Activated T-helper 17 cell treated with anti-CD3 and anti-CD28 coated beads, Interleukin-2, amount 50 U/mL, for 72 hours (primary cell): ENCODE results near the gene LGALS7. TPM values are rescaled to one million over a fixed set of nuclear protein-coding genes. Genes with fewer than 3 reads are reported as not detected.
A peak's percentile ranks its signal among the peaks of the same experiment; 100 is the strongest.
"Not testable (repeated sequence)": the region's sequence is repeated elsewhere in the genome, so short reads cannot be mapped to it uniquely, and the experiment has no call there.

Experiments used
- ATAC-seq: fragments of 150-1000 bp; cut with Tn5 transposase; replicated peaks from 2 replicates; pipeline ENCODE4 v1.10.0; 2021; ENCODE audit warnings: mild to moderate bottlenecking, moderate library complexity
- H3K27ac Mint-ChIP-seq: one replicate; pipeline ENCODE4 v1.8.0; 2022; ENCODE audit warnings: mixed read lengths
- H3K27me3 Mint-ChIP-seq: one replicate; pipeline ENCODE4 v1.8.0; 2022; ENCODE audit warnings: mixed read lengths
- H3K36me3 Mint-ChIP-seq: one replicate; pipeline ENCODE4 v1.8.0; 2022; ENCODE audit warnings: low read depth, mild to moderate bottlenecking, mixed read lengths
- H3K4me1 Mint-ChIP-seq: one replicate; pipeline ENCODE4 v1.8.0; 2022; ENCODE audit warnings: mixed read lengths
- H3K4me3 Mint-ChIP-seq: one replicate; pipeline ENCODE4 v1.8.0; 2022; ENCODE audit warnings: mild to moderate bottlenecking, mixed read lengths
- H3K9me3 Mint-ChIP-seq: one replicate; pipeline ENCODE4 v1.8.0; 2022; ENCODE audit warnings: mixed read lengths
- total RNA-seq, 2 donors: library from RNA; stranded (reverse); gene quantifications; one replicate each; pipeline ENCODE4 v1.2.3, GENCODE V29; 2022

Gene LGALS7
- total RNA-seq, 2 donors from 2014 or later: not detected

DNA sequence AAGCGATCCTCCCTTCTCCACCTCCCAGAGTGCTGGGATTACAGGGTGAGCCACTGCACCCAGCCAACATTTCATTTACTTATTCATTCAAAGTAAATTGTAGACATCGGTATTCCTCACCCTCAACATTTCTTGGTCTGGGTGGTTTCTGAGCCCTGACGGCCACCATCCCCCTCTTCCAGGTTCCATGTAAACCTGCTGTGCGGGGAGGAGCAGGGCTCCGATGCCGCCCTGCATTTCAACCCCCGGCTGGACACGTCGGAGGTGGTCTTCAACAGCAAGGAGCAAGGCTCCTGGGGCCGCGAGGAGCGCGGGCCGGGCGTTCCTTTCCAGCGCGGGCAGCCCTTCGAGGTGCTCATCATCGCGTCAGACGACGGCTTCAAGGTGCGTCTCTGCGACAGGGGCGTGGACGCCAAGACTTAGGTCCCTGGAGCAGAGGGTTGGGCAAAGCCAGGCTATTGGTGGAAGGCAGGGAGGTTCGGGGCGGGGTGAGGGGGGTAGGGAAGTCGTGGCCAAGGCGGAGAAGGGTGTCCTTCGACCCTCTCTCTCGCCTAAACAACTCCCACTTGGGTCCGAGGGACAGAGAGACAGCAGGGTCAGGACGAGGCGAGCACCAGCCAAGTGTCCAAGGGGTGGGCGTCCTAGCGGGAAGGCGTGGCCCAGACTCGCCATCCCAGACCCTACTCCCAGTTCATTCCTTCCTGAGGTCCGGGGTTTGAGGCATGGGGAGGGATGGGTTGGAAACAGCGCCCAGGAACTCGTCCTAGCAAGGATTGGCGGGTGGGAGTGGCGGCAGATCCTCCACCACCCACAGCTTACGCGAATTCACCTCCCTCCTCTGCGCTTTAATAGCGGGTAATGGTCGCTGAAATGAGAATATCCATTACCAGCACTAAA, 17.4 kb upstream of the LGALS7 start:
- not testable (repeated sequence) for H3K27ac Mint-ChIP-seq, H3K27me3 Mint-ChIP-seq, H3K4me3 Mint-ChIP-seq, ATAC-seq, H3K9me3 Mint-ChIP-seq, H3K36me3 Mint-ChIP-seq, H3K4me1 Mint-ChIP-seq

DNA sequence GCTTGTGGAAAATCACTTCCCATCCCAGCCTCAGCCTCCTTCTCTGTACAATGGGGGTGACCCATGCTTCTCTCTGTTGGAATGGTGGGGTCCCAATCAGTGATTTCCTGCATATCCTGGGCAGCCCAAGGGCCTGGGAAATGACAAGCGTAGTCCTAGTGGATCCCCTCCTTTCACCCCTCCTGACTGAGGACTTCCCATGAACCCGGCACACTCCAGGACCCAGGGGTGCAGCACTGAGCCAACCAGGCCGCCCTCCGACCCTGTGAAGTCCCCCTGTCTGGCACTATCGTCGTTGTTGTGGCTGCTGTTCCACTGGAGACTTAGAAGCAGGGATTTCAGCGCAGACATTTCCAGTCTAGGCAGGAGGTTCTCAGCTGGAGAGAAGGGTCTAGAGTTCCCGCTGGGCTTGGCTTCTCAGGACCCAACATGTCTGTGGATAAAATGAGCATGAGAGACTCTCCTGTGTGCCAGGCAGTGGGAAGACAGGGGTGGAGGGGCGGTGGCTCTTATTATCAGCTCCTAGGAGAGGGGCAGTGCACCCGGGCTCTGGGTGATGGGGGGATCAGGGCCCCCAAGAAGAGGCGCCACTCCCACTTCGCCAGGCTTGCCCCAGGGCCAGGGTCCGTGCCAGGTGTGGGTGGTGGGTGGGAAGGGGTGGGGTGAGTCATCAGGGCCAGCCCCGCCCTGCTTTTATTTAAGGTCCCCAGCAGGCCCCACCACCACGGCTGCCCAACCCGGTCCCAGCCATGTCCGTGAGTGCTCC, 15.3 kb upstream of the LGALS7 start, which contains the start of gene LGALS7B:
TSS of gene LGALS7B (plus strand) at position 723 of the 766 bp plus-strand sequence. CDS start at position 750, 27 bp downstream.
- no peak within 1 kb of the TSS for H3K27ac Mint-ChIP-seq
- no peaks in the 10 kb centered on the region for H3K27me3 Mint-ChIP-seq
- no peaks in the 10 kb centered on the region for H3K36me3 Mint-ChIP-seq
- peaks cover 5% of the 10 kb centered on the region for H3K4me1 Mint-ChIP-seq
- ATAC-seq: no peak
- H3K9me3 Mint-ChIP-seq: no peaks in the 10 kb centered on the region
- no peak within 1 kb of the TSS for H3K4me3 Mint-ChIP-seq

DNA sequence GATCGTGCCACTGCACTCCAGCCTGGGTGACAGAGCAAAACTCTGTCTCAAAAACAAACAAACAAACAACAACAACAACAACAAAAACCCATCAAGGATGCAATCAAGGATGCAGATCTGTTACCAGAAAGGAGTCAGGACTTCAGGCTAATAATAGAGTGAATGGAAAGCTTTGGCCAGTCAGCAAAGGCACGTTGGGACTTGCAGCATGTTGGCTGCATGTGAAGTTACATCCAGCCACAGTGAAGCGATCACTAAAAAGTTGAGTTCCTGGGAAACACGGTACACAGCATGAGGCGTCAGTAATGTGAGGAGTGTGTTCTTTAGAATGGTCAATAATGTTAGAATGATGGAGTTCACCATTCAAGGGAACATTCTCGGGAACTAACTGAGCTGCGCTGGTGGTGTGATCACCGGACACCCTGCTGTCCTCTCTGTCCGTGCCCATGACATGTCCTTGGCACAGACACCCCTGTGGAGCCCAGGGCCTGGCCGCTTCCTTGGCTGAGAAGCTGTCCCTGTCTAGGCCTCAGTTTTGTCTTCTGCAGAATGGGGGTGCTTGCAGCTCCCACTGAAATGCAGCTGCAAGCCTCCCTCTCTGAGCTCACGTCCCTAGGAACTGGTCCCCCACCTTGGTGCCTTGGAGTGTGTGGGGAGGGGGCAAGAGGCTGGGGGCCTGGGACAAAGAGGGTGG, 13.4 kb upstream of the LGALS7 start:
- no peaks in the 10 kb centered on the region for H3K27me3 Mint-ChIP-seq
- peak overlapping the region; percentile 43 for H3K27ac Mint-ChIP-seq
- no peaks in the 10 kb centered on the region for H3K4me1 Mint-ChIP-seq
- no peak for ATAC-seq
- H3K4me3 Mint-ChIP-seq: no peak overlapping the region
- no peaks in the 10 kb centered on the region for H3K9me3 Mint-ChIP-seq
- no peaks in the 10 kb centered on the region for H3K36me3 Mint-ChIP-seq

DNA sequence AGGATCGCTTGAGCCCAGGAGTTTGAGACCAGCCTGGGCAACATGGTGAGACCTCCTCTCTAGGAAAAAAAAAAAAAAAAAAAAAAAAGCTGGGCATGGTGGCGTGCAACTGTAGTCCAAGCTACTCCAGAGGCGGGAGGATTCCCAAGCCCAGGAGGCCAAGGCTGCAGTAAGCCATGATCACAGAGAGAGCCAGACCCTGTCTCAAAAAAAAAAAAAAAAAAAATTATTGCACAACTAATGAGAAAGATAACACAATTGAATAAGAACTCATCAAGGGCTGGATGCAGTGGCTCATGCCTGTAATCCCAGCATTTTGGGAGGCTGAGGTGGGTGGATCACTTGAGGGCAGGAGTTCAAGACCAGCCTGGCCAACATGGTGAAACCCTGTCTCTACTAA, 12.7 kb upstream of the LGALS7 start:
- H3K27ac Mint-ChIP-seq, H3K4me3 Mint-ChIP-seq, H3K9me3 Mint-ChIP-seq, H3K36me3 Mint-ChIP-seq, ATAC-seq, H3K4me1 Mint-ChIP-seq, H3K27me3 Mint-ChIP-seq: not testable (repeated sequence)

GRCh38 chr19:38785187-38785699, 11.9 kb upstream of the LGALS7 start:
- no peaks in the 10 kb centered on the region for H3K27me3 Mint-ChIP-seq
- H3K4me1 Mint-ChIP-seq: no peaks in the 10 kb centered on the region
- H3K36me3 Mint-ChIP-seq: no peaks in the 10 kb centered on the region
- peak overlapping the region; percentile 15 for H3K27ac Mint-ChIP-seq
- no peaks in the 10 kb centered on the region for H3K9me3 Mint-ChIP-seq
- no peak overlapping the region for H3K4me3 Mint-ChIP-seq
- no peak for ATAC-seq

- no peaks in the 10 kb centered on the region for H3K27me3 Mint-ChIP-seq
- no peak overlapping the region for H3K4me3 Mint-ChIP-seq
- no peaks in the 10 kb centered on the region for H3K9me3 Mint-ChIP-seq
- ATAC-seq: no peak
- H3K4me1 Mint-ChIP-seq: no peaks in the 10 kb centered on the region
- H3K36me3 Mint-ChIP-seq: no peaks in the 10 kb centered on the region
- H3K27ac Mint-ChIP-seq: no peak overlapping the region
Measured at GRCh38 chr19:38784224-38784623, 10.9 kb upstream of the LGALS7 start.

- H3K27me3 Mint-ChIP-seq, H3K4me3 Mint-ChIP-seq, H3K27ac Mint-ChIP-seq, H3K36me3 Mint-ChIP-seq, H3K4me1 Mint-ChIP-seq, ATAC-seq, H3K9me3 Mint-ChIP-seq: not testable (repeated sequence)
Measured at GRCh38 chr19:38782212-38782611, 8.9 kb upstream of the LGALS7 start.

DNA sequence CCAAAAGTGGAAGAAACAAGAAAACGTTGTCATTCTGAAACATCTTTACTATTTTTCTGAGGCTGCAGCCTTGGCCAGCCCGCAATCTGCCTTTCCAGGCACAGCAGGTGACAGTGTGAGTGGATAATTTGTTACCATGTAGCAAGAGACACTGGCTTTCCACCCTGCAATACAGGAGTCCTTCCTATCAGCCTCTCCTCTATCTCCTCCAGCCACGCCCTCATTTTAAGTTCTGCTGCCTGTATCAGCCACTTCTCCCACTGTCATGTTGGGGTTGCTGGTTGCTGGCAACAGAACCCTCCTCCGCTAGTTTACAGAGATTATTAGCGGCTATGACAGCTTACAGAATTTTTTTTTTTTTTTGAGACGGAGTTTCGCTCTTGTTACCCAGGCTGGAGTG, 7.7 kb upstream of the LGALS7 start:
- H3K27ac Mint-ChIP-seq: no peak overlapping the region
- H3K9me3 Mint-ChIP-seq: no peaks in the 10 kb centered on the region
- H3K4me1 Mint-ChIP-seq: no peaks in the 10 kb centered on the region
- no peaks in the 10 kb centered on the region for H3K36me3 Mint-ChIP-seq
- H3K4me3 Mint-ChIP-seq: no peak overlapping the region
- ATAC-seq: no peak
- no peaks in the 10 kb centered on the region for H3K27me3 Mint-ChIP-seq

DNA sequence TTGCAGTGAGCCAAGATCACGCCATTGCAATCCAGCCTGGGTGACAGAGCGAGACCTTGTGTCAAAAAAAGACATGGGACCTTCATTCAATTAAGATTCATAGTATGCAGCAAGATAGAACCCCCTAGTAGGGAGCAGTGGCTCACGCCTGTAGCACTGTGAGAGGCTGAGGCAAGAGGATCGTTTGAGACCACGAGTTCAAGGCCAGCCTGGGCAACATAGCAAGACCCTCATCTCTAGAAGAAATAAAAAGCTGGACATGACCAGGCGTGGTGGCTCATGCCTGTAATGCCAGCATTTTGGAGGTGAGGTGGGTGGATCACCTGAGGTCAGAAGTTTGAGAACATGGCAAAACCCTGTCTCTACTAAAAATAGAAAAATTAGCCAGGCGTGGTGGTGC, 7.1 kb upstream of the LGALS7 start:
- no peaks in the 10 kb centered on the region for H3K4me1 Mint-ChIP-seq
- no peak overlapping the region for H3K4me3 Mint-ChIP-seq
- no peak for ATAC-seq
- no peaks in the 10 kb centered on the region for H3K36me3 Mint-ChIP-seq
- no peaks in the 10 kb centered on the region for H3K27me3 Mint-ChIP-seq
- H3K9me3 Mint-ChIP-seq: no peaks in the 10 kb centered on the region
- no peak overlapping the region for H3K27ac Mint-ChIP-seq

DNA sequence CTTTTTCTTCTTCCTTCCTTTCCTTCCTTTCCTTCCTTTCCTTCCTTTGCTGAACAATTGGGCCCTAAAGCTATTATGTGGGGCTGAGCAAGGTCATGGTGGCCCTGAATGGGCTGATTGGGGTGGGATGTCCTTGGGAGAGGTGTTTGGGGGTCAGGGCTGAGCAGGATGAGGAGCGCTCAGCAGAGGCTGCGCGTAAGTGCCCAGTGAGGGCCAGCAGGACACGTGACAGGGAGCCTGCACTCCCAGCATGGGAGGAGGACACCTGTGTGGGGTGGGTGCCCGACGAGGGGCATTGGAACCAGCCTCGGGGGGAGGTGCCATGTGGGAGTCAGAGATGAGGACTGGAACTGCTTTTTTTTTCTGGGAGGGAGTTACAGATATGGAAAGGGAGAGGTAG, 5.4 kb upstream of the LGALS7 start:
- ATAC-seq: no peak
- Mint-ChIP-seq H3K27me3 (no peaks in the 10 kb centered on the region), H3K4me3 (no peak overlapping the region), H3K27ac (no peak overlapping the region), H3K4me1 (no peaks in the 10 kb centered on the region), H3K36me3 (no peaks in the 10 kb centered on the region), H3K9me3 (no peaks in the 10 kb centered on the region)

DNA sequence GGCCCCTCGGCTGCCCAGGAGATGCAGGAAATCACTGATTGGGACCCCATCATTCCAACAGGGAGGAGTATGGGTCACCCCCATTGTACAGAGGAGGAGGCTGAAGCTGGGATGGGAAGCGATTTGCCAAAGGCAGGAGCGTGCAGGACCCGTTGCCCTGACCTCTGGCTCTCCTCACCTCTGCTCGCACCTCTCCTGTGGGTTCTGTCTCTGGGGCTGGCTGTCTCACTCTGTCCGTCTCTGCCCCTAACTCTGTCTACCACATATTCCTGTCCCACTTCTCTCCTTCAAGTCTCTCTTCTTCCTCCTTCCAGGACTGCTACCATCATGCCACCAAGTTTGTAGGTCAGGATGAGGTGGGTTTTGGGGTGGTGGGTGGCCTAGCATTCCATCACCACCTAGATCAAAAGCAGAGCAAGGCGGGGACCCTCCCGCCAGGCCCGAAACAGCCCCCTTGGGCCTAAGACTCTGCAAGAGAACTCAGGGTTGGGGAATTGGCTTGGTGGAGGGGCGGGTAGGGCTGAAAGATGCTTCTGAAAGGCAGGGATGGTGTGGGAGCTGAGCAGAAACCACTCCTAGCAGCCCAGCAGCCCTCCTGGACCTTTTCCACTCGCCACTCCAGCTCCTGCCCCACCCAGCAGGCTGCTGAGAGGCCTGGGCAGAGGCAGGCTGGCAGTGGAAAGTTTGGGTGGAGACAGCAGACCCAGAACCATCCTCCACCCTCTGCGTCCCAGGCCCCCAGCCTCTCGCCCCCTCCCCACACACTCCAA, 1.0 kb upstream of the LGALS7 start:
- no peaks in the 10 kb centered on the region for H3K36me3 Mint-ChIP-seq
- no peak for ATAC-seq
- H3K9me3 Mint-ChIP-seq: no peaks in the 10 kb centered on the region
- H3K27me3 Mint-ChIP-seq: no peaks in the 10 kb centered on the region
- peak overlapping the region; percentile 36 for H3K27ac Mint-ChIP-seq
- H3K4me1 Mint-ChIP-seq: no peaks in the 10 kb centered on the region
- H3K4me3 Mint-ChIP-seq: no peak overlapping the region

GRCh38 chr19:38771569-38771968, 1.7 kb downstream of the LGALS7 start:
- H3K9me3 Mint-ChIP-seq, H3K27me3 Mint-ChIP-seq, H3K4me1 Mint-ChIP-seq, H3K4me3 Mint-ChIP-seq, ATAC-seq, H3K36me3 Mint-ChIP-seq, H3K27ac Mint-ChIP-seq: not testable (repeated sequence)

GRCh38 chr19:38770949-38771275, 2.4 kb downstream of the LGALS7 start:
- not testable (repeated sequence) for H3K4me1 Mint-ChIP-seq, H3K36me3 Mint-ChIP-seq, H3K27me3 Mint-ChIP-seq, H3K4me3 Mint-ChIP-seq, H3K9me3 Mint-ChIP-seq, H3K27ac Mint-ChIP-seq
- peak; percentile 93 for ATAC-seq
